ENCODE data around the gene FOXN3. TPM values are rescaled to one million over a fixed set of nuclear protein-coding genes. Genes with fewer than 3 reads are reported as not detected.
"Not testable (repeated sequence)": the region's sequence is repeated elsewhere in the genome, so short reads cannot be mapped to it uniquely, and the experiment has no call there.

FOXN3 gene
- total RNA-seq, 1 experiment from 2014 or later = 13.8 TPM

DNA sequence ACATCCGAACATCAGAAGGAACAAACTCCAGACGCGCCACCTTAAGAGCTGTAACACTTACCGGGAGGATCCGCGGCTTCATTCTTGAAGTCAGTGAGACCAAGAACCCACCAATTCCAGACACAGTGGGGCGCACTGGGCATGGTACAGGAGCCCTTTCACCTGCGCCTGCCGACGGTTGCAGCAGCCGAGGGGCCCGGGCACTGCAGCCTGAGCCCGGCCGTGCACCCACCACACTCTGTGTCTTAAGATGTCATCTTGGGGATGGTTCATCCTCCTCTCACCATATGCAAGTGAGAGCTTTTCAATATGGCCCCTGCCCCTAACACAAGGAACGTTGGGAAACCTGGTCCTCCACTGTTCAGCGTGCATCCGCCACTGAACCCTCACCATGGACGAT lies 304.3 kb downstream of the FOXN3 start:
- no peaks in the 10 kb centered on the region for H3K79me2 ChIP-seq (ENCODE audit: low read length)
- no peaks in the 10 kb centered on the region for H3K36me3 ChIP-seq (ENCODE audit: insufficient read depth, low read length)
- H3K4me3 ChIP-seq (ENCODE audit: low read length) = no peak overlapping the region
- no peaks in the 10 kb centered on the region for H3K27me3 ChIP-seq (ENCODE audit: low read length)
- H3K4me1 ChIP-seq (ENCODE audit: low read length) = no peaks in the 10 kb centered on the region
- H2AFZ ChIP-seq (ENCODE audit: low read length) = no peak overlapping the region
- H3K9me3 ChIP-seq (ENCODE audit: low read length) = no peaks in the 10 kb centered on the region
- H3K4me2 ChIP-seq (ENCODE audit: low read depth, low read length, poor library complexity, severe bottlenecking) = no peak overlapping the region
- H3K9ac ChIP-seq (ENCODE audit: low read length) = no peak overlapping the region
- no peak for DNase-seq
- no peaks in the 10 kb centered on the region for H3K9me2 ChIP-seq (replicated peaks; ENCODE audit: insufficient read depth, low read length)
- H4K20me1 ChIP-seq (ENCODE audit: insufficient read depth, low read depth, low read length) = no peaks in the 10 kb centered on the region
- no peak overlapping the region for H3K27ac ChIP-seq (ENCODE audit: low read length)

DNA sequence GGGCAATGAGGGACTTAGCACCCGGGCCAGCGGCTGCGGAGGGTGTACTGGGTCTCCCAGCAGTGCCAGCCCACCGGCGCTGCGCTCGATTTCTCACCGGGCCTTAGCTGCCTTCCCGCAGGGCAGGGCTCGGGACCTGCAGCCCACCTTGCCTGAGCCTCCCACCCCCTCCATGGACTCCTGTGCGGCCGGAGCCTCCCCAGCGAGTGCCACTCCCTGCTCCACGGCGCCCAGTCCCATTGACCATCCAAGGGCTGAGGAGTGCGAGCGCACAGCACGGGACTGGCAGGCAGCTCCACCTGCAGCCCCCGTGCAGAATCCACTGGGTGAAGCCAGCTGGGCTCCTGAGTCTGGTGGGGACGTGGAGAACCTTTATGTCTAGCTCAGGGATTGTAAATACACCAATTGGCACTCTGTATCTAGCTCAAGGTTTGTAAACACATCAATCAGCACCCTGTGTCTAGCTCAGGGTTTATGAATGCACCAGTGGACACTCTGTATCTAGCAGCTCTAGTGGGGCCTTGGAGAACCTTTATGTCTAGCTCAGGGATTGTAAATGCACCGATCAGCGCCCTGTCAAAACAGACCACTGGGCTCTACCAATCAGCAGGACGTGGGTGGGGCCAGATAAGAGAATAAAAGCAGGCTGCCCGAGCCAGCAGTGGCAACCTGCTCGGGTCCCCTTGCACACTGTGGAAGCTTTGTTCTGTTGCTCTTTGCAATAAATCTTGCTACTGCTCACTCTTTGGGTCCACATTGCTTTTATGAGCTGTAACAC lies 305.1 kb downstream of the FOXN3 start:
- DNase-seq; H3K4me3 ChIP-seq (ENCODE audit: low read length); H4K20me1 ChIP-seq (ENCODE audit: insufficient read depth, low read depth, low read length); H3K4me2 ChIP-seq (ENCODE audit: low read depth, low read length, poor library complexity, severe bottlenecking); H3K9me3 ChIP-seq (ENCODE audit: low read length); H3K79me2 ChIP-seq (ENCODE audit: low read length); H3K9me2 ChIP-seq (replicated peaks; ENCODE audit: insufficient read depth, low read length); H2AFZ ChIP-seq (ENCODE audit: low read length); H3K4me1 ChIP-seq (ENCODE audit: low read length); H3K27me3 ChIP-seq (ENCODE audit: low read length); H3K27ac ChIP-seq (ENCODE audit: low read length); H3K9ac ChIP-seq (ENCODE audit: low read length); H3K36me3 ChIP-seq (ENCODE audit: insufficient read depth, low read length): not testable (repeated sequence)

DNA sequence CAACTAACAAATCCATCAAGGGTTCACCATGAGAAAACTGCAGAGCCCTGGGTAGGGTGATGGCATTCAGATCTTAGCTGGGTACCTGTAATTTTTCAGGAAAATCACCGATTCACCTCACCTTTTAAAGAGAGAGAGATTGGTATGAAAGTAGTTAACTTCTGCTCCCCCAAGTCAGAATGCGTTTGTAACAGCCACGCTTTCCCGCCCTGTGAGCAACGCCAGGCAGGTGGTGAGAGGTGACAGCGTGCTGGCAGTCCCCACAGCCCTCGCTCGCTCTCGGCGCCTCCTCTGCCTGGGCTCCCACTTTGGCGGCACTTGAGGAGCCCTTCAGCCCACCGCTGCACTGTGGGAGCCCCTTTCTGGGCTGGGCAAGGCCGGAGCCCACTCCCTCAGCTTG lies 305.8 kb downstream of the FOXN3 start:
- not testable (repeated sequence) for H3K4me2 ChIP-seq (ENCODE audit: low read depth, low read length, poor library complexity, severe bottlenecking); H4K20me1 ChIP-seq (ENCODE audit: insufficient read depth, low read depth, low read length); H3K27ac ChIP-seq (ENCODE audit: low read length); H3K9ac ChIP-seq (ENCODE audit: low read length); H3K9me3 ChIP-seq (ENCODE audit: low read length); H2AFZ ChIP-seq (ENCODE audit: low read length); DNase-seq; H3K4me3 ChIP-seq (ENCODE audit: low read length); H3K9me2 ChIP-seq (replicated peaks; ENCODE audit: insufficient read depth, low read length); H3K4me1 ChIP-seq (ENCODE audit: low read length); H3K27me3 ChIP-seq (ENCODE audit: low read length); H3K79me2 ChIP-seq (ENCODE audit: low read length); H3K36me3 ChIP-seq (ENCODE audit: insufficient read depth, low read length)

DNA sequence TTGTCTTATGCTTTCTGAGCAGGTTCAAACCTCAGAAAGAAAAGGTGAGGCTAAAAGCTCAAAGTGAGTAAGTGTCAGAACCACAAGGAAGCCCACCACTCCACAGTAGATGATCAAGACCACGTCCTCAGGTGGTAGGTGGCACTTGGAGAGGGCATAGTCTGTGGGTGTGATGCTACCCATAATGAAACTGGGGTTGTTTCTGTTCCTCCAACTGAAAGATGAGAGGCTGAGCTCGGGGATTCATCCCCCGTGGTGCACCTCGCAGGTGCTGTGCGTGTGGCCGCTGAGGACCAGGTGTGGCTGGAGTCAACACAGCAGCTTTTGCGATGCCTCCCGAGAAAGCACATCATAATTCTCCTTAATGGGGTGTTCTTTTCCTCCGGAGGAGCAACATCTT lies 306.9 kb downstream of the FOXN3 start:
- no peak overlapping the region for H3K9ac ChIP-seq (ENCODE audit: low read length)
- no peaks in the 10 kb centered on the region for H3K9me2 ChIP-seq (replicated peaks; ENCODE audit: insufficient read depth, low read length)
- no peak overlapping the region for H3K4me3 ChIP-seq (ENCODE audit: low read length)
- no peaks in the 10 kb centered on the region for H4K20me1 ChIP-seq (ENCODE audit: insufficient read depth, low read depth, low read length)
- no peak for DNase-seq
- H3K36me3 ChIP-seq (ENCODE audit: insufficient read depth, low read length) = no peaks in the 10 kb centered on the region
- no peak overlapping the region for H3K27ac ChIP-seq (ENCODE audit: low read length)
- no peaks in the 10 kb centered on the region for H3K4me1 ChIP-seq (ENCODE audit: low read length)
- no peak overlapping the region for H3K4me2 ChIP-seq (ENCODE audit: low read depth, low read length, poor library complexity, severe bottlenecking)
- H3K79me2 ChIP-seq (ENCODE audit: low read length) = no peaks in the 10 kb centered on the region
- H3K9me3 ChIP-seq (ENCODE audit: low read length) = no peaks in the 10 kb centered on the region
- H3K27me3 ChIP-seq (ENCODE audit: low read length) = no peaks in the 10 kb centered on the region
- H2AFZ ChIP-seq (ENCODE audit: low read length) = no peak overlapping the region

DNA sequence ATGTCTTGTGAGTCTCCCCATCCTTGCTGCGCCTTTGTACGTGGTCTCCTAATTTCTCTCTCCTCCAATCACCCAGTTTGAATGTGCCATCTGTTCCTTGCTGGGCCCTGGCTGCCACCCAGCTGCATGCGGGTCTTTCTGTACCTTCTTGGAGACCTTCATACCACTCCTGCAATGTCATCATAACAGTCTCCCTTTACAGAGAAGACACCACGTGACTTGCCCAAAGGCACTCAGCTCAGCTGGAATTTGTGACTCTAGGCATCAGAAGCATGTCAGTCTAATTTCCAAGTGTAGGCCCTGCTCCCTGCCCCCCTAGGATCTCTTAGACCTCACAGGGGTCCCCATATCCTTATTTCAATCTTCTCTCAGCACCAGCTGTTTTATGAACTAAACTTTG lies 308.4 kb downstream of the FOXN3 start:
- no peak overlapping the region for H3K4me3 ChIP-seq (ENCODE audit: low read length)
- no peaks in the 10 kb centered on the region for H3K27me3 ChIP-seq (ENCODE audit: low read length)
- H3K79me2 ChIP-seq (ENCODE audit: low read length) = no peaks in the 10 kb centered on the region
- H2AFZ ChIP-seq (ENCODE audit: low read length) = no peak overlapping the region
- H3K4me1 ChIP-seq (ENCODE audit: low read length) = no peaks in the 10 kb centered on the region
- H3K9me3 ChIP-seq (ENCODE audit: low read length) = no peaks in the 10 kb centered on the region
- H3K4me2 ChIP-seq (ENCODE audit: low read depth, low read length, poor library complexity, severe bottlenecking) = no peak overlapping the region
- no peak overlapping the region for H3K27ac ChIP-seq (ENCODE audit: low read length)
- H4K20me1 ChIP-seq (ENCODE audit: insufficient read depth, low read depth, low read length) = no peaks in the 10 kb centered on the region
- no peak overlapping the region for H3K9ac ChIP-seq (ENCODE audit: low read length)
- H3K9me2 ChIP-seq (replicated peaks; ENCODE audit: insufficient read depth, low read length) = no peaks in the 10 kb centered on the region
- DNase-seq = no peak
- H3K36me3 ChIP-seq (ENCODE audit: insufficient read depth, low read length) = no peaks in the 10 kb centered on the region

DNA sequence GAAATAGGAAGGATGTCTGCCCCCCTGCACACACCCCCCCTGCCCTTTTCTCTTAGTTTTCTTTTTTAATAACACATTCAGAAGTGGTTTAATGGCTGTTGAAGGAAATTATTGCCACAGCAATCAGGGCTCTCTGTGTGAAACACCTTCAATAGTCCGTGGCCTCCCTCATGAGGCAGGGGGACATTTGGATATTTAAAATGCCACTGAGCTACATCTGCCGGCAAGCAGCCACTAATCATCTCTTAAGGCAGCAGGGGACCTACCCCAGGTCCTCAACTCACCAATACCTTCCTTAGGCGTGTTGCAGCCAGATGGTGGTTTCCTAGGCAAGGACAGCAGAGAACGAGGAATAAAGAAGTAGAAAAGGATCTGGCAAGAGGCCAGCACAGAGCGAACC lies 309.4 kb downstream of the FOXN3 start:
- no peak overlapping the region for H3K27ac ChIP-seq (ENCODE audit: low read length)
- no peak overlapping the region for H3K9ac ChIP-seq (ENCODE audit: low read length)
- H3K4me1 ChIP-seq (ENCODE audit: low read length) = no peaks in the 10 kb centered on the region
- DNase-seq = no peak
- H3K4me3 ChIP-seq (ENCODE audit: low read length) = no peak overlapping the region
- no peak overlapping the region for H2AFZ ChIP-seq (ENCODE audit: low read length)
- no peaks in the 10 kb centered on the region for H3K9me2 ChIP-seq (replicated peaks; ENCODE audit: insufficient read depth, low read length)
- no peaks in the 10 kb centered on the region for H3K27me3 ChIP-seq (ENCODE audit: low read length)
- H3K79me2 ChIP-seq (ENCODE audit: low read length) = no peaks in the 10 kb centered on the region
- no peak overlapping the region for H3K4me2 ChIP-seq (ENCODE audit: low read depth, low read length, poor library complexity, severe bottlenecking)
- H3K9me3 ChIP-seq (ENCODE audit: low read length) = no peaks in the 10 kb centered on the region
- no peaks in the 10 kb centered on the region for H3K36me3 ChIP-seq (ENCODE audit: insufficient read depth, low read length)
- no peaks in the 10 kb centered on the region for H4K20me1 ChIP-seq (ENCODE audit: insufficient read depth, low read depth, low read length)

All from Karpas-422 (cell line).